Measurements from ENCODE around the gene SNRNP25.

Gene SNRNP25

DNA sequence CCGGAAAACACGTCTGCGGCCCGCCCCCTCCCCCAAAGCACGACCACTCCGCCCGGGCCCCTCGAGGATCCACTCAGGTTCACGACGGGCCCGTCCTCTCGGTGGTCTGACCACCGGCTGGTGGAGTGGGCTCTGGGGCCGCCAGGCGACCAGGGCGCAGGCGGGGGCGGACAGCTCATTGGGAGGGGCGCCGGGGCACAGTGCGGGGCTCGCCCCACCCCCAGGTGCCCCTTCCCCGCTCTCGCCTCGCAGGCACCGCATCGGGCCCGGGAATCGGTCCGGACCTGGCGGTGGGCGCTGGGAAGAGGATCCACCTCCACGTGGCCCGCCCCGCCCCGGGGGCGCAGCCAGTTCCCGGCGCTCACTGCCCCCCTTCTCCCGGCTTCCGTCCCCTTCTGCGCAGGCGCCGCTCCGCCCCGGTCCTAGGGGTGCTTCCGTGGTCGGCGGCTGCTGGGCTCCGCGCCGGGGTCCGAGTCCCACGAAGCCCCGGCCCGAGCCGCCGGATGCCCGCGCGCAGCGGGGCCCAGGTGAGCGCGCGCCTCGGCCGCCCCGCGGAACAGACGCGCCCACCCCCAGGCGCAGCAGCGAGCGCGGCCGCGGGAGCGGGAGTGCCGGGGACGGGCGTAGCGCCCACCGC is 24.3 kb downstream of the SNRNP25 start, which contains the start of gene MPG:
Gene MPG (plus strand): TSS at position 419 of the 637 bp plus-strand sequence. CDS start 85 bp downstream, at position 504.
- Histone ChIP-seq H3K4me1 (ENCODE audit: low read length) (peaks cover 23% of the 10 kb centered on the region), H3F3A (ENCODE audit: insufficient read depth, low read length) (0 out of 2 replicates have a peak, but pooled peaks cover 3% of the 10 kb centered on the region), H3K79me2 (ENCODE audit: low read length) (peaks cover 9% of the 10 kb centered on the region), H3K27me3 (replicated peaks; ENCODE audit: insufficient read depth, low read length) (no peaks in the 10 kb centered on the region), H3K9me2 (replicated peaks; ENCODE audit: insufficient read depth, low read length) (no peaks in the 10 kb centered on the region), H3K27ac (ENCODE audit: low read length) (peak within 1 kb of the TSS; percentile 19; the same call in 1 of the 2 replicates), H3K4me3 (ENCODE audit: low read length) (peak within 1 kb of the TSS; percentile 90), H3K9me3 (replicated peaks; ENCODE audit: insufficient read depth, low read length) (no peaks in the 10 kb centered on the region), H4K20me1 (ENCODE audit: insufficient read depth, low read length) (no peaks in the 10 kb centered on the region), H3K4me2 (ENCODE audit: low read depth, low read length) (peak within 1 kb of the TSS; percentile 99), H3K36me3 (replicated peaks; ENCODE audit: insufficient read depth, low read length) (no peaks in the 10 kb centered on the region), H2AFZ (ENCODE audit: low read length) (peak within 1 kb of the TSS; percentile 81), H3K9ac (ENCODE audit: low read length) (peak within 1 kb of the TSS; percentile 87)
- DNase-seq, result peak; percentile 79
- TF ChIP-seq EZH2 (optimal IDR thresholded peaks at IDR 0.05; ENCODE audit: low read depth, low read length), result no peak
- TF ChIP-seq, protein P1, sequence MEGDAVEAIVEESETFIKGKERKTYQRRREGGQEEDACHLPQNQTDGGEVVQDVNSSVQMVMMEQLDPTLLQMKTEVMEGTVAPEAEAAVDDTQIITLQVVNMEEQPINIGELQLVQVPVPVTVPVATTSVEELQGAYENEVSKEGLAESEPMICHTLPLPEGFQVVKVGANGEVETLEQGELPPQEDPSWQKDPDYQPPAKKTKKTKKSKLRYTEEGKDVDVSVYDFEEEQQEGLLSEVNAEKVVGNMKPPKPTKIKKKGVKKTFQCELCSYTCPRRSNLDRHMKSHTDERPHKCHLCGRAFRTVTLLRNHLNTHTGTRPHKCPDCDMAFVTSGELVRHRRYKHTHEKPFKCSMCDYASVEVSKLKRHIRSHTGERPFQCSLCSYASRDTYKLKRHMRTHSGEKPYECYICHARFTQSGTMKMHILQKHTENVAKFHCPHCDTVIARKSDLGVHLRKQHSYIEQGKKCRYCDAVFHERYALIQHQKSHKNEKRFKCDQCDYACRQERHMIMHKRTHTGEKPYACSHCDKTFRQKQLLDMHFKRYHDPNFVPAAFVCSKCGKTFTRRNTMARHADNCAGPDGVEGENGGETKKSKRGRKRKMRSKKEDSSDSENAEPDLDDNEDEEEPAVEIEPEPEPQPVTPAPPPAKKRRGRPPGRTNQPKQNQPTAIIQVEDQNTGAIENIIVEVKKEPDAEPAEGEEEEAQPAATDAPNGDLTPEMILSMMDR (IDR thresholded peaks at IDR 0.05; ENCODE audit: low read length), result no peak
- no peak for TF ChIP-seq EZH2phosphoT487 (IDR thresholded peaks at IDR 0.05; ENCODE audit: low read length)

DNA sequence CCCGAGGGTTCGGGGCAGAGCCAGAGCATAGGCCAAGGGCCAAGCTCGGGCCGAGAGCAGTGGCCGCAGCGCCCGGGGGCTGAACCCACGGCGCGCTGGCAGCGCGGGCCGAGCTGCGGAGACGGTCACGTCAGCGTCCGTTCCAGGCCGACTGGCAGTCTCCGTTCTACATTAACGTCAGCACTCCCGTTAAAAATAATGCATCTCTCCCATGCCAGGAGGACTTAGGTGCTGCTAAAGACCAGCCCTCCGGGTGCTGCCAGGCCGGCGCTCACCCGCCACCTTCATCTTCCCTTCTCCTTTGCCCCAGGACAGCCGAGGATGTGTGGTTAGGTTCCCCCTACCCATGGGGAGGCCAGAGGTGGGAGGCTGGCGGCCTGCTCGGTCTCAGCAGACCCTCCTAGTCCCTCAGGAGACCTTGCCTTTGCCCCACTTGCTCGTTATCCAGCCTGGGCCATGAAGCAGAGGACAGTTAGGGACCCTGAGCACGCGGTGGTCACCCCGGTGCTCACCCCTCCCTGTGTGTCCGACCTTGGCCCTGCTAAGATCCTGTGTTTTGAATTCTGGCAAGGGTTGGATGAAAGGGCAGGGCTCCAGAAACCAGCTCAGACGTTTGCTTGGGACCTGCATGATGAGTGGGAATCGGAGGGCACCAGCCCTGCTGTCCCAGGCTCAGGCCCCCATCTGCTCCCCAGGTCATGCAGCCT is 25.0 kb downstream of the SNRNP25 start:
- no peaks in the 10 kb centered on the region for H3K9me2 ChIP-seq (replicated peaks; ENCODE audit: insufficient read depth, low read length)
- TF ChIP-seq, protein P1 (IDR thresholded peaks at IDR 0.05; ENCODE audit: low read length), result no peak
- TF ChIP-seq EZH2phosphoT487 (IDR thresholded peaks at IDR 0.05; ENCODE audit: low read length) (no peak), EZH2 (optimal IDR thresholded peaks at IDR 0.05; ENCODE audit: low read depth, low read length) (no peak)
- 0 out of 2 replicates have a peak, but pooled peaks cover 3% of the 10 kb centered on the region for H3F3A ChIP-seq (ENCODE audit: insufficient read depth, low read length)
- H2AFZ ChIP-seq (ENCODE audit: low read length), result peak overlapping the region; percentile 63; the same call in 1 of the 2 replicates
- no peaks in the 10 kb centered on the region for H3K36me3 ChIP-seq (replicated peaks; ENCODE audit: insufficient read depth, low read length)
- H3K4me2 ChIP-seq (ENCODE audit: low read depth, low read length), result peak overlapping the region; percentile 88
- no peaks in the 10 kb centered on the region for H4K20me1 ChIP-seq (ENCODE audit: insufficient read depth, low read length)
- H3K9me3 ChIP-seq (replicated peaks; ENCODE audit: insufficient read depth, low read length), result no peaks in the 10 kb centered on the region
- H3K27me3 ChIP-seq (replicated peaks; ENCODE audit: insufficient read depth, low read length), result no peaks in the 10 kb centered on the region
- peak overlapping the region; percentile 90 for H3K4me3 ChIP-seq (ENCODE audit: low read length)
- H3K4me1 ChIP-seq (ENCODE audit: low read length), result peaks cover 21% of the 10 kb centered on the region
- H3K27ac ChIP-seq (ENCODE audit: low read length), result no peak overlapping the region
- H3K9ac ChIP-seq (ENCODE audit: low read length), result peak overlapping the region; percentile 74
- DNase-seq, result peak; percentile 26
- peaks cover 9% of the 10 kb centered on the region for H3K79me2 ChIP-seq (ENCODE audit: low read length)

DNA sequence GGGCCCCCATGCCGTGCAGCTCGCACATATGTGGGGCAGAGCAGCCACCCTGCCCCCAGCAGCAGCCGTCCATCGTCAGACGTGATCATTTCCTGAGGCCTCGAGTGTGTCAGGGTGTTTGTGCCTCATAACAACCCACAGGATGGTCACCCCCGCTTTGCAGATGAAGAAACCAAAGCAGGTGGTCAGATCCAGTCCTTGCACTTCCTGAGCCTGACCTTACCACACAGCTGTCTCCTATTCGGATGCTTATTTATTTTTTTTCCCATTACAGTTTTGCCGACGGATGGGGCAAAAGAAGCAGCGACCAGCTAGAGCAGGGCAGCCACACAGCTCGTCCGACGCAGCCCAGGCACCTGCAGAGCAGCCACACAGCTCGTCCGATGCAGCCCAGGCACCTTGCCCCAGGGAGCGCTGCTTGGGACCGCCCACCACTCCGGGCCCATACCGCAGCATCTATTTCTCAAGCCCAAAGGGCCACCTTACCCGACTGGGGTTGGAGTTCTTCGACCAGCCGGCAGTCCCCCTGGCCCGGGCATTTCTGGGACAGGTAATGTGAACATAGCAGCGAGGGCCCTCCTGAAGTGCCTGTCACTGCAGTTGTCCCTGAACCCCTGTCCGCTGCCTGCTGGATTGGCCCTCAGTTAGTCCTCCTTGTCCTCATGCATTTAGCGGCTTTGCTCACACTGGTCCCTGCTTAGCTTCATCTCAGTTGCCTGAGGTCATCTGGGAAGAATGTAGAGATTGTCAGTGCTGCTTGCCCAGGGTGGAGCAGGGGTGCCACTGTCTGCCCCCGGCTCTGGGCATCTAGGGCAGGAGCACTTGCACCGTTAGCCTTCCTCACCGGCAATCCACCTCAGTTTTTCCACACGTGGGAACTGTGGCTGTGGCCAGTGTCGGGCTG is 25.8 kb downstream of the SNRNP25 start:
- no peak for TF ChIP-seq EZH2 (optimal IDR thresholded peaks at IDR 0.05; ENCODE audit: low read depth, low read length)
- TF ChIP-seq, protein P1 (IDR thresholded peaks at IDR 0.05; ENCODE audit: low read length), result no peak
- TF ChIP-seq EZH2phosphoT487 (IDR thresholded peaks at IDR 0.05; ENCODE audit: low read length), result no peak
- Histone ChIP-seq H3K9me3 (replicated peaks; ENCODE audit: insufficient read depth, low read length) (no peaks in the 10 kb centered on the region), H3K27ac (ENCODE audit: low read length) (no peak overlapping the region), H3K4me2 (ENCODE audit: low read depth, low read length) (peak overlapping the region; percentile 88), H3K36me3 (replicated peaks; ENCODE audit: insufficient read depth, low read length) (no peaks in the 10 kb centered on the region), H3K79me2 (ENCODE audit: low read length) (peaks cover 9% of the 10 kb centered on the region), H4K20me1 (ENCODE audit: insufficient read depth, low read length) (no peaks in the 10 kb centered on the region), H3F3A (ENCODE audit: insufficient read depth, low read length) (0 out of 2 replicates have a peak, but pooled peaks cover 3% of the 10 kb centered on the region), H3K27me3 (replicated peaks; ENCODE audit: insufficient read depth, low read length) (no peaks in the 10 kb centered on the region), H3K9me2 (replicated peaks; ENCODE audit: insufficient read depth, low read length) (no peaks in the 10 kb centered on the region), H3K4me1 (ENCODE audit: low read length) (peaks cover 28% of the 10 kb centered on the region), H3K4me3 (ENCODE audit: low read length) (peak overlapping the region; percentile 90; the same call in 1 of the 2 replicates), H2AFZ (ENCODE audit: low read length) (no peak overlapping the region), H3K9ac (ENCODE audit: low read length) (peak overlapping the region; percentile 74; the same call in 1 of the 2 replicates)
- DNase-seq, result no peak
